ENCODE measurements around the gene GBE1.
"Not testable (repeated sequence)": the region's sequence is repeated elsewhere in the genome, so short reads cannot be mapped to it uniquely, and the experiment has no call there.

The GBE1 gene

GRCh38 chr3:81758275-81758674, 3.2 kb downstream of the GBE1 start:
- in situ Hi-C loops (cut with HindIII; ENCODE audit: low sequenced_read_pairs): no loop called here
- TF ChIP-seq CTCF (IDR thresholded peaks at IDR 0.05; ENCODE audit: low read depth, low read length): no peak
- DNase-seq (ENCODE audit: low read depth, low spot score): peak; percentile 55
- no peak overlapping the region for H3K4me3 ChIP-seq (ENCODE audit: low read depth, low read length)

- no peak for TF ChIP-seq CTCF (IDR thresholded peaks at IDR 0.05; ENCODE audit: low read depth, low read length)
- in situ Hi-C loops (cut with HindIII; ENCODE audit: low sequenced_read_pairs): no loop called here
- no peak overlapping the region for H3K4me3 ChIP-seq (ENCODE audit: low read depth, low read length)
- DNase-seq (ENCODE audit: low read depth, low spot score): no peak
Observed at GRCh38 chr3:81753416-81754027, 7.9 kb downstream of the GBE1 start.

GRCh38 chr3:81752604-81753003, 8.8 kb downstream of the GBE1 start:
- H3K4me3 ChIP-seq (ENCODE audit: low read depth, low read length): no peak overlapping the region
- TF ChIP-seq CTCF (IDR thresholded peaks at IDR 0.05; ENCODE audit: low read depth, low read length): no peak
- no peak for DNase-seq (ENCODE audit: low read depth, low spot score)
- in situ Hi-C loops (cut with HindIII; ENCODE audit: low sequenced_read_pairs): no loop called here

- TF ChIP-seq CTCF (IDR thresholded peaks at IDR 0.05; ENCODE audit: low read depth, low read length): no peak
- in situ Hi-C loops (cut with HindIII; ENCODE audit: low sequenced_read_pairs): no loop called here
- no peak overlapping the region for H3K4me3 ChIP-seq (ENCODE audit: low read depth, low read length)
- no peak for DNase-seq (ENCODE audit: low read depth, low spot score)
Observed at GRCh38 chr3:81749265-81749664, 12.2 kb downstream of the GBE1 start.

- in situ Hi-C loops (cut with HindIII; ENCODE audit: low sequenced_read_pairs); DNase-seq (ENCODE audit: low read depth, low spot score): not testable (repeated sequence)
Observed at GRCh38 chr3:81747280-81747679, 14.2 kb downstream of the GBE1 start.

GRCh38 chr3:81744366-81744765, 17.1 kb downstream of the GBE1 start:
- H3K4me3 ChIP-seq (ENCODE audit: low read depth, low read length): no peak overlapping the region
- TF ChIP-seq CTCF (IDR thresholded peaks at IDR 0.05; ENCODE audit: low read depth, low read length): no peak
- peak; percentile 90 for DNase-seq (ENCODE audit: low read depth, low spot score)
- in situ Hi-C loops (cut with HindIII; ENCODE audit: low sequenced_read_pairs): no loop called here

More at GRCh38 chr3:81747280-81747679, 14.2 kb downstream of the GBE1 start:
- H3K4me3 ChIP-seq (ENCODE audit: low read depth, low read length): not testable (repeated sequence)

GRCh38 chr3:81743096-81744025, 18.1 kb downstream of the GBE1 start:
- no peak for TF ChIP-seq CTCF (IDR thresholded peaks at IDR 0.05; ENCODE audit: low read depth, low read length)
- no peak overlapping the region for H3K4me3 ChIP-seq (ENCODE audit: low read depth, low read length)
- DNase-seq (ENCODE audit: low read depth, low spot score): peak; percentile 96
- in situ Hi-C loops (cut with HindIII; ENCODE audit: low sequenced_read_pairs): no loop called here
